ENCODE measurements around the gene NAPA. TPM values are rescaled to one million over a fixed set of nuclear protein-coding genes. Genes with fewer than 3 reads are reported as not detected.
"Not testable (repeated sequence)": the region's sequence is repeated elsewhere in the genome, so short reads cannot be mapped to it uniquely, and the experiment has no call there.

NAPA gene
- total RNA-seq, 1 donor from 2014 or later, result 102 TPM

GRCh38 chr19:47487551-47488515 is 27.0 kb downstream of the NAPA start:
- Histone ChIP-seq H3K4me1 (peaks cover 0 to 8% of the 10 kb centered on the region in 2 donors), H3K36me3 (peaks cover 48 to 50% of the 10 kb centered on the region in 2 donors), H3K27me3 (no peaks in the 10 kb centered on the region), H3K27ac (no peak overlapping the region), H3K9me3 (no peaks in the 10 kb centered on the region), H3K4me3 (no peak overlapping the region)
- no peak for TF ChIP-seq CTCF (IDR thresholded peaks at IDR 0.05)
- no peak for DNase-seq (ENCODE audit: low spot score in 2 of 2)
- intact Hi-C loops (cut with DNase I), result no loop called here

- no peaks in the 10 kb centered on the region for H3K9me3 ChIP-seq
- intact Hi-C loops (cut with DNase I), result no loop called here
- H3K36me3 ChIP-seq, result peaks cover 38 to 41% of the 10 kb centered on the region in 2 donors
- no peak for TF ChIP-seq CTCF (IDR thresholded peaks at IDR 0.05)
- H3K27ac ChIP-seq, result no peak overlapping the region
- no peaks in the 10 kb centered on the region for H3K27me3 ChIP-seq
- no peak for DNase-seq (ENCODE audit: low spot score in 2 of 2)
- peaks cover 0 to 8% of the 10 kb centered on the region in 2 donors for H3K4me1 ChIP-seq
- no peak overlapping the region for H3K4me3 ChIP-seq
These were observed 28.0 kb downstream of the NAPA start for GRCh38 chr19:47486900-47487299.

- H3K4me1 ChIP-seq; H3K27ac ChIP-seq; H3K4me3 ChIP-seq; H3K27me3 ChIP-seq; intact Hi-C loops (cut with DNase I); DNase-seq (ENCODE audit: low spot score in 2 of 2); H3K9me3 ChIP-seq: not testable (repeated sequence)
- H3K36me3 ChIP-seq, result peaks cover 31 to 34% of the 10 kb centered on the region in 2 donors
These were observed 28.6 kb downstream of the NAPA start for GRCh38 chr19:47486220-47486619.

GRCh38 chr19:47485210-47485609 is 29.7 kb downstream of the NAPA start:
- H3K27ac ChIP-seq, result no peak overlapping the region
- intact Hi-C loops (cut with DNase I), result no loop called here

GRCh38 chr19:47483800-47484690 is 30.8 kb downstream of the NAPA start, which contains the start of gene KPTN:
TSS of gene KPTN (minus strand) at chr19:47484219. CDS start at chr19:47484160, 59 bp downstream.
- TF ChIP-seq CTCF (IDR thresholded peaks at IDR 0.05), result peak; percentile 82 to 97 (median 87)
- intact Hi-C loops (cut with DNase I), result loop anchor here (1.0 kb wide), 1 partner anchor 31 kb away; the partner anchor contains the start of gene NAPA

More at GRCh38 chr19:47485210-47485609, 29.7 kb downstream of the NAPA start:
- no peaks in the 10 kb centered on the region for H3K9me3 ChIP-seq
- H3K4me3 ChIP-seq, result no peak overlapping the region
- H3K27me3 ChIP-seq, result no peaks in the 10 kb centered on the region
- no peak for TF ChIP-seq CTCF (IDR thresholded peaks at IDR 0.05)
- H3K36me3 ChIP-seq, result peaks cover 23 to 27% of the 10 kb centered on the region in 2 donors
- no peak for DNase-seq (ENCODE audit: low spot score in 2 of 2)
- peaks cover 0 to 8% of the 10 kb centered on the region in 2 donors for H3K4me1 ChIP-seq

More at GRCh38 chr19:47483800-47484690, 30.8 kb downstream of the NAPA start, which contains the start of gene KPTN:
- peaks cover 14 to 15% of the 10 kb centered on the region in 2 donors for H3K36me3 ChIP-seq
- DNase-seq (ENCODE audit: low spot score in 2 of 2), result peak; percentile 49 to 93
- no peaks in the 10 kb centered on the region for H3K27me3 ChIP-seq
- H3K4me1 ChIP-seq, result peaks cover 0 to 8% of the 10 kb centered on the region in 2 donors
- H3K27ac ChIP-seq, result peak within 1 kb of the TSS; percentile 86 to 93
- no peaks in the 10 kb centered on the region for H3K9me3 ChIP-seq
- H3K4me3 ChIP-seq, result peak within 1 kb of the TSS; percentile 70 to 75
